ENCODE results near the gene NPLOC4. TPM values are rescaled to one million over a fixed set of nuclear protein-coding genes. Genes with fewer than 3 reads are reported as not detected.
A peak's percentile ranks its signal among the peaks of the same experiment; 100 is the strongest.

Gene NPLOC4
- polyA plus RNA-seq, 3 donors = 53.8 to 73.2 (median 54.3) TPM

GRCh38 chr17:81519284-81520020 is 117.5 kb downstream of the NPLOC4 start:
- DNase-seq (ENCODE audit: extremely low read depth in 1 of 11, low read depth in 9 of 11, low spot score in 4 of 11) = no peak

- DNase-seq (ENCODE audit: extremely low read depth in 1 of 11, low read depth in 9 of 11, low spot score in 4 of 11) = no peak
Observed at GRCh38 chr17:81518785-81519283, 118.1 kb downstream of the NPLOC4 start.

DNA sequence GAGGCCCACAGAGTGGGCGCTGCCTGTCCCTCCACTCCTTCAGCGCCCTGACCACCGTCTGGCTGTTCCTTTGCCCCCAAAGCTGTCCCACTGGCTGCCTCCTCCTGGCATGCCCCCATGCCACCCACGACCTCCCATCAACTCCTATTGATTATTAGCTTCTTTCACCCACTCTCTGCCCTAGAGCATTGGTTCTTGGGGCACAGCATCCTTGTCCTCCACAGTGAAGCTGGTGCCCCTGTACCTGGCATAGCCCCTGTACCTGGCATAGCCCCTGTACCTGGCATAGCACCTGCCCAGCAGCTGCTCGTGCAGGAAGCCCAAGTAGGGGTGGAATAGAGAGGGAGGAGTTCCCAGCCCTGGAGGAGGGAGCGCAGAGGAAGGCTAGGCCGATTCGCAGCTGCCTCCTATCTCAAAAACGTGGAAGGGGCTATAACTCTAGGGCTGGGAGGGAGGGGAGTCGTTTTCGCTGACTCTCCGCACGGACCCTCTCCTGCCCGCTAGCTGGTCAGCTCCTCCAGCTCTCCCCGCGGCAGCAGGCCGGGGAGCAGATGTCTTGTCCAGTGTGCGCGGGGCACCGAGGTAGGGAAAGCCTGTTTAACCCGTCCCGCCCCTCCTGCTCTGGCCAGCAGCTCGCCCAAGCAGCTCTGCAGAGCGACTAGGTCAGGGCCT is 118.7 kb downstream of the NPLOC4 start:
- DNase-seq (ENCODE audit: extremely low read depth in 1 of 11, low read depth in 9 of 11, low spot score in 4 of 11) = no peak

DNA sequence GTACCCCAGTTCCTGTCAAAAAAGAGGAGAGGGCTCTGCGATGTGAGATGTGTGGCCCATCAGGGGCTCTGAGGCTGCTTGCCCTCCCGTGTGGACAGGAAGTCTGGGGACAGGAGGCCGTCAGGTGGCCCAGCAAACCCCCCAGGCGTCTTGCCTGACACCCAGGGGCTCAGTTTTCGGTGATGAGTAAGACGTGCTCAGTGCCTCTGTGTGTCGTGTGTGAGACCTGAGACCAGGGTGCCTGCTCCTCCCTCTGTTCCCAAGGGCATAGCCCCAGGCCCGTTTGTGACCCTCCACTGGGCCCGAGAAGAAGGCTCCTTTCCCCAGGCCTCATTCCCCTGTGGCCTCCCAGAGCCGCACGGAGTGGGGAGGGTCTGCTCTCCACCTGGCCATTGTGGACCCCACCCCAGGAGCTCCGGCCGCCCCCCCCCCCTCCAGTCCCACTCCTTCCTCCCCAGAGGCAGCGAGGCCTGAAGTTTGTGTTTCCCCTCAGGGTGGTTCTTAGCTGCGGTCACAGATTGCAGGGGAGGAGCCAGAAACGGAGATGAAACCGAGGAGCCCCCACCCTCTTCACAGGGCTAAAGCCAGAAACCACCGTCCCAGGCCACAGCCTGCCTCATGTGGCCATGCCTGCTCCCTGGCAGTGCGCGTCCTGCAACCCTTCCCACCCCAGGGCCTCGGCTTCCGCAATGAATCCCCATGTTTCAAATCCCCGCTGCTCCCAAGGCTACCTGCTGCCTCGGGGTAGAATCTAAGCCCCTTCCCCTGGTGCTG is 119.4 kb downstream of the NPLOC4 start:
- no peak for DNase-seq (ENCODE audit: extremely low read depth in 1 of 11, low read depth in 9 of 11, low spot score in 4 of 11)

DNA sequence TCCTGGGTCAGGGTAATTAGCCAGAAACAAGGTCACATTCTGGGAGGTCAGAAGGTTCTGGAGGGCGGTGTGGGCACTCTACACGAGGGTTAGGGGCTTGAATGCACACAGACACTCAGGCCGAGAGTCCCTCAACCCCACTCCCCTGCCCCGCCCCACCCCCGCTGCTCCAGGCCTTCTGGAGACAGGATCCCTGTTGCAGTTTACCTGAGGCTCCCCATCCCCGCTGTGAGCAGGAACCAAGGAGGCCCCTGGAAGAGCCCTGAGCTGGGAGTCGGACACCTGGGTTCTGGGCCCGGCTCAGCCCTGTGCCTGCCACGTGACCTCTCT is 119.9 kb downstream of the NPLOC4 start:
- DNase-seq (ENCODE audit: extremely low read depth in 1 of 11, low read depth in 9 of 11, low spot score in 4 of 11) = no peak

DNA sequence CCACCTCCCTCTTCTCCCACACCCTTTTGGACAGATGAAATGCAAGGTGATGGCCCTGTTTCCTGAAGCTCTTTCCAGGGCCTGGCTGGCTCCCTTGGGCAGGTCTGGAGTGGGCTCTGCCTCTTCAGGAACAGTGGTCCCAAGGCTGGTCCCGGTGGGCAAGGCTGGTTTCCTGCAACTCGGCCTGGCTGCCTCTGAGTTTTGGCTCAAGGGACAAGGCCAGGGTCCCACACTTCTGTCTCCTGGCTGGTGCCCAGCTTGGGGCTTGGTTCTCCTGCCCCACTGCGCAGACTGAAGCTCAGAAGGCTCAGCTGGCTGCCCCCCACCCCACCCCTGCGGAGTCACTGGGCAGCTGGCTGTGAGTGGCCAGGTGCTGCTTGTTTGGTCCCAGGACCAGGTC is 120.5 kb downstream of the NPLOC4 start:
- DNase-seq (ENCODE audit: extremely low read depth in 1 of 11, low read depth in 9 of 11, low spot score in 4 of 11) = no peak

DNA sequence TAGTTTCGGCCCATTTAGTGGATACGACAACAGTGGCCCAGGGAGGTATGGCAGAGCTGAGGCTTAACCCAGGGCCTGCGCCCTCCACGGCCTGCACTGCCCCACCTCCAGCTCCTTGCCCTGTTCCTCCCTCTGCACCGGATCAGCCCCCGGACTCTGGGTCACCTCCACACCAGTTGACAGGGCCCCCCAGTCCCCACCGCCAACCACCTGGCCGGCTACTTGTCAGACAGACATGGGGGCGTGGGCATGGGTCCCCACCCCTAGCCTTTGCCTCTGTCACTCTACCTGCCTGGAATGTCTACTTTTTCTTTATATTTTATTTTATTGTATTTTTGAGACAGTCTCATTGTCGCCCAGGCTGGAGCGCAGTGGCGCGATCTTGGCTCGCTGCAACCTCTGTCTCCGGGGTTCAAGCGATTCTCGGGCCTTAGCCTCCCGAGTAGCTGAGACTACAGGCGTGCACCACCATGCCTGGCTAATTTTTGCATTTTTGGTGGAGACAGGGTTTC is 121.3 kb downstream of the NPLOC4 start:
- no peak for DNase-seq (ENCODE audit: extremely low read depth in 1 of 11, low read depth in 9 of 11, low spot score in 4 of 11)

GRCh38 chr17:81514739-81515529 is 122.0 kb downstream of the NPLOC4 start:
- DNase-seq (ENCODE audit: extremely low read depth in 1 of 11, low read depth in 9 of 11, low spot score in 4 of 11) = peak in 2 of 11 donors; percentile 62 to 73

DNA sequence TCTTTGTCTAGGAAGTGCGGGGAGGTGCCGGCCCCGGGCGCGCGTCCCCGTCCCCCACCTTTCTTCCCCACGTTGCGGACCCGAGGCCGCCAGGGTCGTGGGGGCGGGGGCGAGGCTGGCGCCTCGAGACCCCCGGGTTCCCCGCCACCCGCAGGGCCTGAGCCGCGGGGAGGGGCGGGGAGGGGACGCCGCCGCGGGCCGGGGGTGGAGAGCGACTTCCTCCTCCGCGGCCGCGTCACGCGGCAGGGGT is 122.5 kb downstream of the NPLOC4 start:
- DNase-seq (ENCODE audit: extremely low read depth in 1 of 11, low read depth in 9 of 11, low spot score in 4 of 11) = no peak

DNA sequence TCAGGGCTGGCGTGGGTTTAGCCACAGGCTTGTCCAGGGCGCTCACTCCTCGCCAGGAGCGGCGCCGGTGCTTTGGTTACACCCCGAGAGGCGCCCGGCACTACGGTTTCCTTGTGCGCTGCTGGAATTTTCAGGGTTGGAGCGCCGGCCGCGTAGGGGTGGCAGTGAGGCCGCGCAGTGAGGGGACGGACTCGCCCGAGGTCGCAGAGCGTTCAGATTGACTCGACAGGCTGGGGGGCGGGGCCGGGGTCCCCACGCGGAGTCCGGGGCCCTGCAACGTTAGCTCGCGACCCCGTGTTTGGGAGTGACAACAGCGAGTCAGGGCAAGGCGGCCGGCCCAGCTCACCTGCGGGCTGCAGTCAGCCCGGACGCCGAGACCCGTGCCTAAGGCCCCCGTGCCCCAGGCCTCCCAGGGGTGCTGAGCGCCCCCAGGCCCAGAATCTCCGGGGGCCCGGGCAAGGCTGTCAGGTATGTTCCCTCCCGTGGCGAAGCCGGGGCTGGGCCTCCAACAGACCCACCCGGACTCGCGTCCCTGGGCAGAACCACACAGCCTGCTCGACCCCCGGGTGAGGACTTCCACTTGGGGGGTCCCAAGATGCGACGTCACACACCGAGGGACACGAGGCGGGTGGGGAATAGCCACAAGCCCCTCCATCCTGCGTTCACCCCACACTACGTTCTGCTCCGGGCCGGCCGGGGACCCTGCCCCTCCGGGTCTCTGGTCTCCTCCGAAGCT is 123.0 kb downstream of the NPLOC4 start:
- DNase-seq (ENCODE audit: extremely low read depth in 1 of 11, low read depth in 9 of 11, low spot score in 4 of 11) = peak in 2 of 11 donors; percentile 65 to 74

- DNase-seq (ENCODE audit: extremely low read depth in 1 of 11, low read depth in 9 of 11, low spot score in 4 of 11) = no peak
Observed at GRCh38 chr17:81513372-81513752, 123.5 kb downstream of the NPLOC4 start.

- DNase-seq (ENCODE audit: extremely low read depth in 1 of 11, low read depth in 9 of 11, low spot score in 4 of 11) = peak in 10 of 11 donors; percentile 78 to 93 (median 86)
Observed at GRCh38 chr17:81512562-81513371, 124.1 kb downstream of the NPLOC4 start, which contains the start of gene ACTG1. Gene ACTG1, minus strand, starts transcription at chr17:81512799. Its CDS starts 445 bp downstream, at chr17:81512354.

- DNase-seq (ENCODE audit: extremely low read depth in 1 of 11, low read depth in 9 of 11, low spot score in 4 of 11) = no peak
Observed at GRCh38 chr17:81511804-81512561, 124.9 kb downstream of the NPLOC4 start.

DNA sequence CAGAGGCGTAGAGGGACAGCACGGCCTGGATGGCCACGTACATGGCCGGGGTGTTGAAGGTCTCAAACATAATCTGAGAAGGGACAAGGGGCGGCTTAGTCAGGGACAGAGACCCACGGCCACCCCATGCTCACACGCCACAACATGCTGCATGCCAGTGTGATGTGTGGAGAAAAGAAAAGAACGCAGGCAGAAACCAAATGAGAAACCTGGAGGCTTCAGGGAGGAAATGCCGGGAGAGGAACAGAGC is 125.4 kb downstream of the NPLOC4 start:
- no peak for DNase-seq (ENCODE audit: extremely low read depth in 1 of 11, low read depth in 9 of 11, low spot score in 4 of 11)

DNA sequence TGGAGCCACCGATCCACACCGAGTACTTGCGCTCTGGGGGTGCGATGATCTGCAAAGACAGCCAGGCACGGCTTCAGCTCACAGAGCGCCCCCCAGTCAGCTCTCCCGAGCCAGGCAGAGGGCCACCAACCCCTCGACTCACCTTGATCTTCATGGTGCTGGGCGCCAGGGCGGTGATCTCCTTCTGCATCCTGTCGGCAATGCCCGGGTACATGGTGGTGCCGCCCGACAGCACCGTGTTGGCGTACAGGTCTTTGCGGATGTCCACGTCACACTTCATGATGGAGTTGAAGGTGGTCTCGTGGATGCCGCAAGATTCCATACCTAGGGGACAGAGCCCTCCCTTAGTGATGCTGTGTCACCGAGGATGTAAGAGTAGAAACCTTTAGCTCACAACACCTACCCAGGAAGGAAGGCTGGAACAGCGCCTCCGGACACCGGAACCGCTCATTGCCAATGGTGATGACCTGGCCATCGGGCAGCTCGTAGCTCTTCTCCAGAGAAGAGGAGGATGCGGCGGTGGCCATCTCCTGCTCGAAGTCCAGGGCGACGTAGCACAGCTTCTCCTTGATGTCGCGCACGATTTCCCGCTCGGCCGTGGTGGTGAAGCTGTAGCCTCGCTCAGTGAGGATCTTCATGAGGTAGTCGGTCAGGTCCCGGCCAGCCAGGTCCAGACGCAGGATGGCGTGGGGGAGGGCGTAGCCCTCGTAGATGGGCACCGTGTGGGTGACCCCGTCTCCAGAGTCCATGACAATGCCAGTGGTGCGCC is 125.9 kb downstream of the NPLOC4 start:
- no peak for DNase-seq (ENCODE audit: extremely low read depth in 1 of 11, low read depth in 9 of 11, low spot score in 4 of 11)

- no peak for DNase-seq (ENCODE audit: extremely low read depth in 1 of 11, low read depth in 9 of 11, low spot score in 4 of 11)
Observed at GRCh38 chr17:81509972-81510784, 126.7 kb downstream of the NPLOC4 start.

All from renal cortex interstitium (tissue), 11 donors.